ENCODE results near the gene CRAT.

CRAT gene

GRCh38 chr9:129109952-129110739 is 447 bp downstream of the CRAT start:
- no peak for DNase-seq (ENCODE audit: low read depth)

- no peak for DNase-seq (ENCODE audit: low read depth)
These were observed 1.1 kb downstream of the CRAT start for GRCh38 chr9:129109537-129109903.

- DNase-seq (ENCODE audit: low read depth), result no peak
These were observed 1.6 kb downstream of the CRAT start for GRCh38 chr9:129108805-129109536.

GRCh38 chr9:129108083-129108804 is 2.3 kb downstream of the CRAT start:
- no peak for DNase-seq (ENCODE audit: low read depth)

GRCh38 chr9:129107651-129108050 is 2.9 kb downstream of the CRAT start:
- no peak for DNase-seq (ENCODE audit: low read depth)

- DNase-seq (ENCODE audit: low read depth), result no peak
These were observed 4.5 kb downstream of the CRAT start for GRCh38 chr9:129105857-129106694.

GRCh38 chr9:129104051-129104450 is 6.5 kb downstream of the CRAT start:
- DNase-seq (ENCODE audit: low read depth), result no peak

GRCh38 chr9:129103595-129103965 is 7.0 kb downstream of the CRAT start:
- DNase-seq (ENCODE audit: low read depth), result no peak

- no peak for DNase-seq (ENCODE audit: low read depth)
These were observed 7.6 kb downstream of the CRAT start for GRCh38 chr9:129102791-129103594.

- DNase-seq (ENCODE audit: low read depth), result no peak
These were observed 8.5 kb downstream of the CRAT start for GRCh38 chr9:129102095-129102525.

- no peak for DNase-seq (ENCODE audit: low read depth)
These were observed 9.3 kb downstream of the CRAT start for GRCh38 chr9:129101279-129101678.

- no peak for DNase-seq (ENCODE audit: low read depth)
These were observed 10.0 kb downstream of the CRAT start for GRCh38 chr9:129100383-129101169.

- DNase-seq (ENCODE audit: low read depth), result no peak
These were observed 12.3 kb downstream of the CRAT start for GRCh38 chr9:129098328-129098727.

GRCh38 chr9:129097671-129098306 is 12.8 kb downstream of the CRAT start:
- DNase-seq (ENCODE audit: low read depth), result no peak

- no peak for DNase-seq (ENCODE audit: low read depth)
These were observed 14.7 kb downstream of the CRAT start for GRCh38 chr9:129095908-129096307.

- DNase-seq (ENCODE audit: low read depth), result no peak
These were observed 15.4 kb downstream of the CRAT start for GRCh38 chr9:129095170-129095667.

GRCh38 chr9:129094387-129095169 is 16.0 kb downstream of the CRAT start:
- DNase-seq (ENCODE audit: low read depth), result no peak

GRCh38 chr9:129093602-129094386 is 16.8 kb downstream of the CRAT start:
- no peak for DNase-seq (ENCODE audit: low read depth)
